Stimulated activated CD4-positive, alpha-beta T cell treated with anti-CD3 and anti-CD28 coated beads, Interleukin-15, amount 100 ng/mL, for 24 hours (primary cell): Measurements from ENCODE around the gene CD63.
A peak's percentile ranks its signal among the peaks of the same experiment; 100 is the strongest.

Experiments used
- DNase-seq: peaks from one replicate; pipeline ENCODE4 v3.0.0-alpha.2; 2020

Gene CD63

GRCh38 chr12:55738123-55739024 lies 9.6 kb upstream of the CD63 start:
- peak; percentile 89 for DNase-seq

DNA sequence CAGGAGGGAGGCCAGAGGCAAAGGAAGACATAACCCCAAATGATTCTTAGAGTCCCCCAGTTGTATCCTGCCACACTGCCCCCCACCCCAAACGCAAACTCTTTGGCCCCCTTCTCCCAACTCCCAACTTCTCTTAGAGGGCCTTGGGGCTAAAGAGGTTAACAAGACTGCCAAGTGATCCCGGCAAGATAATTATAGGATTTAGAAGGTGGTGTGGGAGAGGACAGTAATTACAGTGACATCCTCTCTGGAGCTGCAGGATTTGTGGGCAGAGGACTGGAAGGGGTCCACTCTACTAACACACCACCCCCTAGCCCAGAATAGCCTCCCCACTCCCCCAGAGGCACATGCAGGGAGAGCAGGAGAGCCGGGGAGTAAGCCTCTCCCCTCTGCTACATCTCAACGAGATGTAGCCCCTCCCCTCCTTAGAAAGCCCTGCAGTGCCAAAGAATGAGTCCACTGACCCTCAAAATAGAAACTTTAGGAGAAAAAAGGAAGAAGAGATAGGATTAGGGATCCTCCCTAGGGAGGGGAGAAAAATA lies 8.8 kb upstream of the CD63 start:
- DNase-seq: no peak

DNA sequence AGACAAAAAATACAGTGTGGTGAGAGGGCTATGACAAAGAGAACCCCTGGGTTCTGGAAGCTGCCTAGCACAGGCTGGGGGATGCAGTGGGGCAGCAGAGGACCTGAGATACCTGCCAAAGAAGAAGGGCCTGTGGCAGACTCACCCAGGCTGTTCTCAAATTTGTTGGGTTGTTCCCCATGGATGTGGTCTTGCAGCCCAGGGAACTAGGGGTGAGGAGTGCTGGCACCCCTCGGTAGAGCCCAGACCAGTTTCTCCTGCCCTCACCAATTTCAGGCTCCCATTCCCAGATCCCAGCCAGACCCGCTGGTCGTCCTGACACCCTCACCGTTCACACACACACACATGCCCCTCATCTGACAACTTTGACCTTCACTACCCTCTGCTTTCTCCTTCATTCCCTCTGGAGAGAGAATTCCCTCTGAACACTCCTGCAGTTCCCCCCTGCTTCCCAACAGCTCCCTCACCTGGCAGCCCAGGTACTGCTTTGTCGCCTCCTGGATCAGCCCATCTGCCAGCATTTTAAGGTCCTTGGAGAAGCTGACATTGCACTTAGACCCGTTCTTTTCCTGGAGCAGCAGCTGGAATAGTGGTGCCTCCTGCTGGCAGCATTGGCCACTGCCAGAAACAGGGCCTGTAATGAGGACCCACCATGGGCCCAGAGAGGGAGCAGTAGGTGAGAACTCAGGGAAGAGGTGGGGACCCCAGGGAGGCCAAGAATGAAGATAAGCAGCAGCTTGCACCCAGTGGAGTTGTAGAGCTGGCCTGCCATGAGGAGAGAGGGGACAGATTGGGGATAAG lies 8.2 kb upstream of the CD63 start:
- DNase-seq: peak; percentile 76

DNA sequence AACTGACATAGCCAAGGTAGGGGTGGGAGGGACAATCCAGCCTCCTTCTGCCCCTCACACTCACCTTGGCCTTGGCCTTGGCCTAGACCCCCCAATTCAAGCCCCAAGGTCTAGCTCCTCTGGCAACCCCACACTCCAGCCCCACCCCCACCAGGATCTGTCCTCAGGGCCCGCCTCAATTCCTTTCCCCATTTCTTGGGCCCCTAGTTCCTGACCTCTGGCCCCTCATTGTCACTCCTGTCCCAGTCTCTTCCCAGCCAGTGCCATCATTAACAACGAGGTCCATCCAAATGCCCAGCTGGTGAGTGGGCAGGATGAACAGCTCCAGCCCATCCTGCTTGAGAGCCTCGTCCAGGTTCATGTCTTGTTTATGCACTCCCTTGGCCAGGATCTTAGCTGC lies 7.3 kb upstream of the CD63 start:
- no peak for DNase-seq

DNA sequence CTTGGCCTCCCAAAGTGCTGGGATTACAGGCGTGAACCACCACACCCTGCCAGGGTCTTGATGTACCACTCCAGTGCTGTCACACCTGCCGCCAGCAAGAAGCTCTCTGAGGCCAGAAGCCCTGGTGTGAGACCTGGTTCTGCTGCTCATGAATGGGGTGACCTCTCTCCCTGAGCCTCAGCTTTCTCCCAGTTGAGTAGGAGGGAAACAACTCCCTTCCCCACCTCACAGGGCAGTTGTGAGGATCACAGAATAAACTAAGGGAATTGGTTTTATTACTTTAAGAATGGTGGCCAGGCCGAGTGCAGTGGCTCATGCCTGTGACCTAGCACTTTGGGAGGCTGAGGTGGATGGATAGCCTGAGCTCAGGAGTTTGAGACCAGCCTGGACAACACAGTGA lies 5.8 kb upstream of the CD63 start:
- no peak for DNase-seq

- DNase-seq: no peak
These were observed 5.0 kb upstream of the CD63 start for GRCh38 chr12:55733858-55734257.

DNA sequence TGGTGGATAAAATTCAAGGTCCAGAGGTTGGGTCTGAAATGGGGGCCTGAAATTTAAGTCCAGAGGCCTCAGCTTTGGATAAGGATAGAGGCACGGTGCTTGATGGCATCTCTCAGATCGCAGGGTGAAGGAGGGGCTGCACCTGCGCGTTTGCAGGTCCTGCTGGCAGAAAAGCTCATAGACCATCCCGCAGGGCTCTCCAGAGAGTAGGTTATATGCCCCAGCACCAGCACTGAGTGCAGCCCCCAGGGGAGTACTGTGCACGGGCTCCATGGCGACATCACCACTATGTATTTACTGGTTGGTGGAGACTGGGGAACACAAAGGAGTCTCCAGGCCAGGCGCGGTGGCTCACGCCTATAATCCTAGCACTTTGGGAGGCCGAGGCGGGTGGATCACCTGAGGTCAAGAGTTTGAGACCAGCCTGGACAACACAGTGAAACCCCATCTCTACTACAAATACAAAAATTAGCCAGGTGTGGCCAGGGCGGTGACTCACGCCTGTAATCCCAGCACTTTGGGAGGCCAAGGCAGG lies 4.3 kb upstream of the CD63 start:
- no peak for DNase-seq

DNA sequence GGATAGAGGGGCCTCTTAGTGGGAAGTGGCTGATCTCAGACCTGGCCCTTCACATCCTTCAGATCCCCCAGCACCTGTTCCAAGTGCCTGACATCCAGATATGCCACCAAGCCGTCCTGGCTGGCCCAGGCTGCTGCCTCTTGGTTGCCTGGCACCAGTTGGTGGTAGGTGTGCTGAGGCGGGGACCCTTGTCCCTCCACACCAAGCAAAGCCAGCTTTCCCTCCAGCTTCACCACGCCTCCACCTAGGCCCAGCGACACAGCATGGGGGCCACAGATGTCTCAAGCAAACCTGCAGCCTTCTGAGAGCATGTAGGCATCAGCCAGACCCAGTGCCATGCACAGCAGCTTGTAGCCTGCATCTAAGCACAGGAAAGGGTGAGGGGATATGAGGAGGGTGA lies 3.5 kb upstream of the CD63 start:
- no peak for DNase-seq

- peak; percentile 37 for DNase-seq
These were observed 1.3 kb upstream of the CD63 start for GRCh38 chr12:55729819-55730818.

- peak; percentile 41 for DNase-seq
These were observed 447 bp downstream of the CD63 start for GRCh38 chr12:55728186-55728938.

DNA sequence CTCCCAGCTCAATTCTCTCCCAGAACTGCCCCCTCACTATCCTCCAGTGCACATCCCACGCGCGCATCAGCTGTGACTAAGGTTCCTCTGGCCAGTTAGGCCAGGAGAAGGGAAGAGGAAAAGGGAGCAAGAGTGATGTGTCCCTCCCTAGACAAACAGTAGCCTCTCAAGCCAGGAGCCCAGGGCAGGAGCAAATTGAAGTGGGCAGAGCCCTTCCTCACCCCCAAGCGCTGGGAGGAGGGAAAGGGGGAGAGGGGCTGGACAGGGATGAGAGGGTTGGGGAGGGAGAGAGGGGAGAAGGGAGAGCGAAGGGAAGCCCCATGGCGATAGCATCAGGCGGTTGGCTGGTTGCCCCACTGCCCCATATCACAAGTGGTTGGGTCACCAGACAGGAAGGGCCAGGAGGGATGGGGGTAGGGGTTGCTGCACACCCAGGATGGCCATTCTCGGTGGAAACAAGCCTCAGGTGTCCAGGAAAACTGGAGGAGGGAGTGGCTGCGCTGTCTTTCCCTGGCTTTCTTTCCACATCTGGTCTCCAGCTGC lies 1.1 kb downstream of the CD63 start:
- DNase-seq: no peak

DNA sequence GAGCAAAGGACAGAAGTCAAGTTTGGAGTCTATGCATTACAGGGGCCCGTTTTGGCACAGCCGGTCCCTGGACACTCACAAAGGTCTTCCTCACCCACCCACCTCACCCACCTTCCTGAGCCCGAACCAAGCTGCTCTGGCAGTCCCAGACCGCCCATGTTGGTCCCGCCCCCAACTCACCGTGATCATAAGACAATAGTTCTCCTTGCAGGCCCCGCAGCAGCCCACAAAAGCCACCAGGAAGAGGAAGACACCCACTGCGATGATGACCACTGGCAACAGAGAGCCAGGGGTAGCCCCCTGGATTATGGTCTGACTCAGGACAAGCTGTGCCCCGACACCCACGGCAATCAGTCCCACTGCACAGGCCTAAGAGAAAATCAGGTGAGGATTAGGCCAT lies 1.8 kb downstream of the CD63 start:
- no peak for DNase-seq

DNA sequence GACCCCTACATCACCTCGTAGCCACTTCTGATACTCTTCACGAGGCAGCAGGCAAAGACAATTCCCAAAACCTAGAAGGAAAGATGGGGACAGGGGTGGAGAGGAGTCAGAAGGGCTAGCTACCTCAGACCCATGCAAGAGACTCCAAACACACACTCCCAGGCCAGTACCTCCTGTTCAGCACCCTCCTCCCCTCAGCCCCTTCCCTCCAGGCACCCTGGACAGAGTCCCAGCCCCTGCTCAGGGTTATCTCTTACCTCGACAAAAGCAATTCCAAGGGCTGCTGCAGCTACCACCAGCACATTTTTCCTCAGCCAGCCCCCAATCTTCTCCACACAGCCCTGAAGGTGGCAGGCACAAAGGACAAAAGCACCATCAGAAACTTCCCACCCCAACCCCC lies 3.3 kb downstream of the CD63 start:
- DNase-seq: no peak

- no peak for DNase-seq
These were observed 3.9 kb downstream of the CD63 start for GRCh38 chr12:55724940-55725309.

DNA sequence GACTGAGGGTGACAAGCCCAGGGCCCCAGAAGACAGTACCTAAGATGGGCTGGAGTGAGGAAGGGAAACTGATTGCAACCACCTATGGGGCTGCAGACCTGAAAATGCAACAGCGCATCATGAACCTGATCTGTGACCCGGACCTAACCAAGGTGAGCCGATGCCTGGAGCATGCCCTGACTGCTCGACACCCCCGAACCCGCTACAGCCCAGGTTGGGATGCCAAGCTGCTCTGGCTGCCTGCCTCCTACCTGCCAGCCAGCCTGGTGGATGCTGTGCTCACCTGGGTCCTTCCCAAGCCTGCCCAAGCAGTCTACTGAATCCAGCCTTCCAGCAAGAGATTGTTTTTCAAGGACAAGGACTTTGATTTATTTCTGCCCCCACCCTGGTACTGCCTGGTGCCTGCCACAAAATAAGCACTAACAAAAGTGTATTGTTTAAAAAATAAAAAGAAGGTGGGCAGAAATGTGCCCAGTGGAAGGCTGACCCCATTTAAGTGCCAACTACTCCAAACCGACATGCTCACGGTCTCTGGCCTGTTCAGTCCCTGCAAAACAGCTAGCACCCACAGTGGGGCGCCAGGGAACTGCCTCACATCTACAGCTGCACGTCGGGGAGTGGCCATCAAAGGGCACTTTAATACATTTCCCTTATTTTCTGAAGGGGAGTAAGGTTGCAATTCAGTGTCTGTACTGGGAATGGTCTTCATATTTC lies 4.4 kb downstream of the CD63 start:
- peak; percentile 76 for DNase-seq

GRCh38 chr12:55723516-55724225 lies 5.1 kb downstream of the CD63 start:
- DNase-seq: no peak

DNA sequence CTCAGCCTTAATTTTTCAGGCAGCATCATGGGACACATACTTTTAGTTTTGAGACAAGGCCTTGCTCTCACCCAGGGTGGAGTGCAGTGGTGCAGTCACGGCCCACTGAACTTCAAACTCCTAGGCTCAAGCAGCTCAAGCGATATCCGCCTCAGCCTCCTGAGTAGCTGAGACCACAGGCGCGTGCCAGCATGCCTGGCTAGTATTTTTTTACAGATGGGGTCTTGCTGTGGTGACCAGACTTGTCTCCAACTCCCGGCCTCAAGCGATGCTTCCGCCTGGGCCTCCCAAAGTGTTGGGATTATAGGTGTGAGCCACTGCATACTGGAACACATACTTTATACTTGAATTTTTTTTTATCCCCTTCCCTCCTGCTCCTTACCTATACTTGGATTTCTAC lies 5.9 kb downstream of the CD63 start:
- no peak for DNase-seq

- DNase-seq: no peak
These were observed 7.1 kb downstream of the CD63 start for GRCh38 chr12:55721601-55722213.

- no peak for DNase-seq
These were observed 7.8 kb downstream of the CD63 start for GRCh38 chr12:55720894-55721444.
